ENCODE data around the gene ETV5. TPM values are rescaled to one million over a fixed set of nuclear protein-coding genes. Genes with fewer than 3 reads are reported as not detected.

The ETV5 gene
- total and polyA plus RNA-seq, 9 of the 15 experiments (the other 6 are each of a cell fraction or from before 2014, with no cell fraction given) = 9.2 to 25.9 (median 15.9) TPM

- TF ChIP-seq, protein P1, sequence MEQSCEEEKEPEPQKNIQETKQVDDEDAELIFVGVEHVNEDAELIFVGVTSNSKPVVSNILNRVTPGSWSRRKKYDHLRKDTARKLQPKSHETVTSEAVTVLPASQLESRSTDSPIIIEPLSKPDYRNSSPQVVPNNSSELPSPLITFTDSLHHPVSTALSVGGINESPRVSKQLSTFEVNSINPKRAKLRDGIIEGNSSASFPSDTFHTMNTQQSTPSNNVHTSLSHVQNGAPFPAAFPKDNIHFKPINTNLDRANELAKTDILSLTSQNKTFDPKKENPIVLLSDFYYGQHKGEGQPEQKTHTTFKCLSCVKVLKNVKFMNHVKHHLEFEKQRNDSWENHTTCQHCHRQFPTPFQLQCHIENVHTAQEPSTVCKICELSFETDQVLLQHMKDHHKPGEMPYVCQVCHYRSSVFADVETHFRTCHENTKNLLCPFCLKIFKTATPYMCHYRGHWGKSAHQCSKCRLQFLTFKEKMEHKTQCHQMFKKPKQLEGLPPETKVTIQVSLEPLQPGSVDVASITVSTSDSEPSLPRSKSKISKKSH (CRISPR knock-in tag; IDR thresholded peaks at IDR 0.05) = no peak
- TF ChIP-seq, protein P2, sequence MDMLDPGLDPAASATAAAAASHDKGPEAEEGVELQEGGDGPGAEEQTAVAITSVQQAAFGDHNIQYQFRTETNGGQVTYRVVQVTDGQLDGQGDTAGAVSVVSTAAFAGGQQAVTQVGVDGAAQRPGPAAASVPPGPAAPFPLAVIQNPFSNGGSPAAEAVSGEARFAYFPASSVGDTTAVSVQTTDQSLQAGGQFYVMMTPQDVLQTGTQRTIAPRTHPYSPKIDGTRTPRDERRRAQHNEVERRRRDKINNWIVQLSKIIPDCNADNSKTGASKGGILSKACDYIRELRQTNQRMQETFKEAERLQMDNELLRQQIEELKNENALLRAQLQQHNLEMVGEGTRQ (CRISPR knock-in tag; IDR thresholded peaks at IDR 0.05) = no peak
- TF ChIP-seq TRIM28 (IDR thresholded peaks at IDR 0.05) = no peak
- no peak for TF ChIP-seq HES1 (IDR thresholded peaks at IDR 0.05; ENCODE audit: low read depth)
- no peak for TF ChIP-seq HSF4 (CRISPR knock-in tag; IDR thresholded peaks at IDR 0.05; ENCODE audit: borderline replicate concordance)
- TF ChIP-seq KAT7 (CRISPR knock-in tag; IDR thresholded peaks at IDR 0.05; ENCODE audit: borderline replicate concordance) = no peak
- 0 out of 2 replicates have a peak, but pooled peaks have one; percentile 37 for TF ChIP-seq NBN (IDR thresholded peaks at IDR 0.05; ENCODE audit: low read depth)
- no peak for TF ChIP-seq ZNF707 (CRISPR knock-in tag; conservative IDR thresholded peaks at IDR 0.05)
- peak; percentile 46; the same call in 1 of the 2 replicates for TF ChIP-seq FOXP1 (CRISPR knock-in tag; IDR thresholded peaks at IDR 0.05)
- TF ChIP-seq ZFX (CRISPR knock-in tag; IDR thresholded peaks at IDR 0.05) = peak; percentile 64
- TF ChIP-seq NUFIP1 (IDR thresholded peaks at IDR 0.05; ENCODE audit: partially characterized antibody) = no peak
- no peak for TF ChIP-seq SMARCE1 (IDR thresholded peaks at IDR 0.05)
- TF ChIP-seq PREB (CRISPR knock-in tag; IDR thresholded peaks at IDR 0.05) = no peak
- no peak for TF ChIP-seq ZNF197 (CRISPR knock-in tag; IDR thresholded peaks at IDR 0.05; ENCODE audit: low read depth)
- no peak for TF ChIP-seq TSC22D4 (tag; IDR thresholded peaks at IDR 0.05)
- TF ChIP-seq GTF2A2 (tag; IDR thresholded peaks at IDR 0.05) = no peak
- TF ChIP-seq ZNF146 (CRISPR knock-in tag; IDR thresholded peaks at IDR 0.05; ENCODE audit: unreplicated experiment) = no peak
- TF ChIP-seq MTA1 (IDR thresholded peaks at IDR 0.05; ENCODE audit: borderline replicate concordance) = no peak
- peak; percentile 55; the same call in 1 of the 2 replicates for TF ChIP-seq MAFG (tag; conservative IDR thresholded peaks at IDR 0.05)
- no peak for TF ChIP-seq SNIP1 (IDR thresholded peaks at IDR 0.05; ENCODE audit: low read depth)
- TF ChIP-seq CHD1 (IDR thresholded peaks at IDR 0.05; ENCODE audit: low read length) = no peak
- no peak for TF ChIP-seq ZNF644 (tag; IDR thresholded peaks at IDR 0.05; ENCODE audit: low read depth)
- no peak for TF ChIP-seq KAT8 (IDR thresholded peaks at IDR 0.05; ENCODE audit: low read depth)
- no peak for TF ChIP-seq ZKSCAN8 (CRISPR knock-in tag; IDR thresholded peaks at IDR 0.05)
- TF ChIP-seq KLF10 (CRISPR knock-in tag; IDR thresholded peaks at IDR 0.05) = no peak
- TF ChIP-seq ZNF695 (CRISPR knock-in tag; IDR thresholded peaks at IDR 0.05) = no peak
- no peak for TF ChIP-seq MIER1 (IDR thresholded peaks at IDR 0.05; ENCODE audit: low read depth)
- no peak for TF ChIP-seq ZEB2 (IDR thresholded peaks at IDR 0.05)
These were observed at the start of gene ETV5 (continued) for GRCh38 chr3:186108941-186109865.

All from K562 (cell line).